ENCODE data around the gene FOCAD. TPM values are rescaled to one million over a fixed set of nuclear protein-coding genes. Genes with fewer than 3 reads are reported as not detected.

FOCAD gene
- total and polyA plus RNA-seq, 2 of the 8 experiments (the other 6 are each of a cell fraction or from before 2014, with no cell fraction given): 22.0 to 38.4 TPM

DNA sequence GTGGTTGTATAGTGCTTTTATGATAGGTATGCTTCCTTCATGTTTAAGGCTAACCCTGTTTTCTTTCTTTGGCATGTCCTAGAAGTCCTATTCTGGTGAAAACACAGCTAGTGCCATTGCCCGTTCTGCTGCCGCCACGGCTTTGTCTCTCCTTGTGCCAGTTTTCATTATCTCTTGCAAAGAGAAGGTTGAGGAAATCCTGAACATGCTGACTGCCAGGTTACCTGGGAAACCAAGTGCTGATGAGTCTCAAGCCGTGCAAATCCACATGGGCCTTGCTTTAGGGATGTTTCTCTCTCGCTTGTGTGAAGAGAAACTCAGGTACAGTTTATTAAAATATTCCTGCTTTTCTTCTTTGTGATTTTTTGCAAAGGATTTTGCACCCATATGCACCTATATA lies 245.2 kb downstream of the FOCAD start:
- peaks cover 0 to 3% (median 0%) of the 10 kb centered on the region in 4 experiments; a peak in 1 of 7 replicates for H3K4me1 ChIP-seq (replicated peaks in 1 of 4; ENCODE audit: control insufficient read depth in 3 of 4, insufficient read depth in 4 of 4, low read length in 3 of 4)
- H3K23ac ChIP-seq (ENCODE audit: insufficient read length): no peak overlapping the region
- no peak overlapping the region for H4K91ac ChIP-seq (replicated peaks; ENCODE audit: insufficient read length, low read length)
- H3K4me2 ChIP-seq (ENCODE audit: insufficient read depth in 1 of 2, low read depth in 2 of 2, low read length in 2 of 2): no peak overlapping the region
- no peaks in the 10 kb centered on the region; a peak in 1 of 8 replicates for H3K36me3 ChIP-seq (ENCODE audit: control insufficient read depth in 2 of 4, insufficient read depth in 4 of 4, low read length in 3 of 4)
- POLR2A ChIA-PET (ENCODE audit: partially characterized antibody): no interaction called here
- no peak overlapping the region for H3K27ac ChIP-seq (ENCODE audit: low read depth, low read length)
- no peak for DNase-seq (ENCODE audit: low read depth in 1 of 2, low spot score in 2 of 2)
- H2AFZ ChIP-seq (ENCODE audit: low read length): no peak overlapping the region
- H3K18ac ChIP-seq (ENCODE audit: extremely low read depth, low read length): no peak overlapping the region
- no peak overlapping the region for H2AK5ac ChIP-seq (ENCODE audit: low read depth, low read length)
- H4K5ac ChIP-seq (ENCODE audit: insufficient read length, low read depth, low read length): no peak overlapping the region
- H4K8ac ChIP-seq (ENCODE audit: extremely low read depth, insufficient read depth, low read length): no peak overlapping the region
- WGBS, 2 experiments (ENCODE audit: extremely low coverage in 1 of 2, insufficient coverage in 1 of 2, insufficient read length in 1 of 2, insufficient replicate concordance in 2 of 2, low coverage in 1 of 2, low lambda C conversion rate in 2 of 2, missing lambda C conversion rate in 1 of 2): 90% methylated on average over 5 of the region's 5 CpGs; no CpG with 5 or more reads in 1 of the 2 experiments
- no peak overlapping the region; a peak in 2 of 7 replicates for H3K9ac ChIP-seq (replicated peaks in 1 of 4; ENCODE audit: extremely low read depth in 1 of 4, low read depth in 3 of 4, low read length in 3 of 4)
- no peaks in the 10 kb centered on the region for H4K20me1 ChIP-seq (replicated peaks in 1 of 2; ENCODE audit: control insufficient read depth in 1 of 2, insufficient read depth in 2 of 2, low read length in 2 of 2)
- no peak overlapping the region for H3K4me3 ChIP-seq (ENCODE audit: extremely low read depth in 1 of 4, insufficient read depth in 2 of 4, low read depth in 3 of 4, low read length in 4 of 4)
- H2BK15ac ChIP-seq (ENCODE audit: low read length): no peak overlapping the region
- H3K23me2 ChIP-seq (ENCODE audit: low read depth, low read length): no peaks in the 10 kb centered on the region
- no peak overlapping the region for H3K56ac ChIP-seq (replicated peaks; ENCODE audit: insufficient read length, low read depth, low read length)
- H3K14ac ChIP-seq (ENCODE audit: insufficient read length): no peak overlapping the region
- TF ChIP-seq MAFK (IDR thresholded peaks at IDR 0.05; ENCODE audit: low read depth, low read length) (no peak), RFX5 (IDR thresholded peaks at IDR 0.05; ENCODE audit: borderline replicate concordance, low read depth, low read length) (no peak), SP4 (IDR thresholded peaks at IDR 0.05; ENCODE audit: low read length) (no peak), SIX5 (IDR thresholded peaks at IDR 0.05; ENCODE audit: low read depth, low read length) (no peak), TEAD4 (IDR thresholded peaks at IDR 0.05; ENCODE audit: low read depth, low read length) (no peak), SIN3A (conservative IDR thresholded peaks at IDR 0.05 in 1 of 2, IDR thresholded peaks at IDR 0.05 in 1 of 2; ENCODE audit: low read depth in 1 of 2, low read length in 2 of 2) (no peak), RNF2 (IDR thresholded peaks at IDR 0.05; ENCODE audit: borderline replicate concordance, low read depth, low read length, missing control alignments, poor library complexity, severe bottlenecking) (no peak), POLR2A (IDR thresholded peaks at IDR 0.05; ENCODE audit: control extremely low read depth in 1 of 2, low read depth in 2 of 2, low read length in 2 of 2) (no peak), ATF2 (IDR thresholded peaks at IDR 0.05; ENCODE audit: low read length) (no peak), NANOG (IDR thresholded peaks at IDR 0.05; ENCODE audit: insufficient read depth, low read depth, low read length, poor library complexity, severe bottlenecking) (no peak), BRCA1 (IDR thresholded peaks at IDR 0.05; ENCODE audit: low read depth, low read length) (no peak)
- H2BK12ac ChIP-seq (ENCODE audit: low read depth, low read length): no peak overlapping the region
- H3K79me2 ChIP-seq (ENCODE audit: control insufficient read depth in 1 of 2, insufficient read depth in 2 of 2, low read length in 2 of 2): no peaks in the 10 kb centered on the region
- no peak overlapping the region for H3K4ac ChIP-seq (replicated peaks; ENCODE audit: insufficient read length, low read depth, low read length)
- no peaks in the 10 kb centered on the region for H3K79me1 ChIP-seq (ENCODE audit: low read depth, low read length)
- H2BK20ac ChIP-seq (ENCODE audit: low read length): no peak overlapping the region
- H3K9me3 ChIP-seq (ENCODE audit: insufficient read depth in 2 of 2, low read depth in 1 of 2, low read length in 1 of 2): no peaks in the 10 kb centered on the region
- no peaks in the 10 kb centered on the region for H3K27me3 ChIP-seq (replicated peaks in 1 of 4; ENCODE audit: control insufficient read depth in 3 of 4, extremely low read depth in 1 of 4, insufficient read depth in 3 of 4, low read length in 3 of 4)
- no peak for FAIRE-seq
- H2BK5ac ChIP-seq (ENCODE audit: low read depth, low read length): no peak overlapping the region
- no peak overlapping the region for H2BK120ac ChIP-seq (replicated peaks; ENCODE audit: low read depth, low read length)
- CTCF ChIA-PET (ENCODE audit: partially characterized antibody): interaction anchor here (3.3 kb wide), 1 partner anchor 12 kb away, joined by 11 read pairs; no protein-coding TSS in a partner anchor

Measured in H1 (cell line).